HG03095 (cell line): ENCODE measurements around the gene ALX4.

Experiments used
- ATAC-seq: cut with Tn5 transposase; IDR thresholded peaks from one replicate; pipeline ENCODE4 v1.9.1; 2021; ENCODE audit warnings: moderate library complexity; ENCODE audit not compliant: unreplicated experiment

ALX4 gene

DNA sequence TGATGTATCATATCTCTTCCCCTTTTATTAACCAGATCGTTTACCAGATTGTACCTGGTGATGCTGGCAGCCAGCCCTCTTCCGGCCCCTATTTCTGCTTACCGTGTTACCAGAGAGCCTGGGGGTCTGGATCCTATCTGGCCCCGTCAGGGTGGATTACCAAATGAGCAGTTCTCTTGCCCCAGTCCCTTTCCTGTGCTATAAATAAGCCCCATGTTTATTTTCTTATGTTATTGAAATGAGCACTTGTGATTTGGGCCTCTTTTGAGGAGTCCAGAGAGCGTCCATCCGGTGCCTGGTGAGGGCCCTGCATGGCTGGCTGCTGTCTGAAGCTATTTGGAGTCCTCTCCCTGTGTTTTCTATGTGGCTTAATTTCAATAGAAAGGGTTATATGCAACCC lies 59.5 kb downstream of the ALX4 start:
- ATAC-seq = no peak

DNA sequence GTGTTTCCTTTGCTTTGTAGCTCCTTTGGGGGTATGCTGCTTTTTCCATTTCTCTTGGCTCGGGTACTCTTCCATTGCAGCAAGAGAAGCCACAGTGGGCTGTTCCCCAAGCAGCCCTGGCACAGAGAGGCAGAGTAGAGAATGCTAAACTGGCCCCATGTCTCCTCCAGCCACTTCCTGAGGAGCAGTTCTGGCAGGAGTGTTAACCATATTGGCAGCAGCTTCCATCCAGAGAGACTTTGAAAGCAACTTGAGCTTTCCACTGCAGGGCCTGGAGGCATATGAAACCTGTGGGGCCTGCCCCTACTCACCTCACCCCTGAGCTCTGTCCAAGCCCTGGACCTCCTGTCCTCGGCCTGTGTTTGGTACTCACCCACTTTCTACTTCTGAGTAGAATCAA lies 61.8 kb downstream of the ALX4 start:
- no peak for ATAC-seq

DNA sequence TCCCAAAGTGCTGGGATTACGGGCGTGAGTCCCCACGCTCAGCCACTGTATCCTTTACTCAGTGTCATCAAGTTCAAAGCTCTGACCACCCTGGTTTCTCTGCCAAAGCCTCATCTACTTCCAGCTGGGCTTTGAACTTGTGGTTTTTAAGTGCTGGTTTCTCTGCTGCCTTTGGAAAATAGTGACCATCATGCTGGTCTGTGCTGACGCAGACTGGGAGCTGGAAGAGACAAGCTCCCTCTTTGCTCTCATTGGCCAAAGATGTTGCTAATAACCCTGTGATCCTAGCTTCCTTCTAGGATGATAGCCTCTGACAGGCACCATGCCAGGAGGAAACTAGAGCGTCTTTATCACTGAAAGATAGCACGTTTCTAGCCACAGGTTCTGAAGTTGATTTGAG lies 62.4 kb downstream of the ALX4 start:
- ATAC-seq = no peak

DNA sequence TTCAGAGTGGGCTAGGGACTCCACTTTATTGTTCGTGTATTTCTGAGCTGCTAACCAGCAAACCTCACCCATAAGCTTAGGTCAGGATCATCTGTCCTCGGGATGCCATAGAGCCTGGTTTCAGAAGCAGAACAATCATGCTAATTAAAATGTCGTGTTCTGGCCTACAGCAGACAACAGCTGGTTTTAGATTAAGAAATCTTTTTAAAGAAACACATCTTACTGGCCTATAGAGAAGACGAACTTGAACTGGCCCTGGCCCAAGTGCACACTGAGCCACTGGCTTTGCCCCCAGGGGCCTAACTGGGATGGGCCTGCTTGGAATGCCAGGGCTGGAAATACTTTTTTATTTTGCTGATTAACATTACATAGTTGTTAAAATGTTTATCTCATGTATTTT lies 63.2 kb downstream of the ALX4 start:
- no peak for ATAC-seq

DNA sequence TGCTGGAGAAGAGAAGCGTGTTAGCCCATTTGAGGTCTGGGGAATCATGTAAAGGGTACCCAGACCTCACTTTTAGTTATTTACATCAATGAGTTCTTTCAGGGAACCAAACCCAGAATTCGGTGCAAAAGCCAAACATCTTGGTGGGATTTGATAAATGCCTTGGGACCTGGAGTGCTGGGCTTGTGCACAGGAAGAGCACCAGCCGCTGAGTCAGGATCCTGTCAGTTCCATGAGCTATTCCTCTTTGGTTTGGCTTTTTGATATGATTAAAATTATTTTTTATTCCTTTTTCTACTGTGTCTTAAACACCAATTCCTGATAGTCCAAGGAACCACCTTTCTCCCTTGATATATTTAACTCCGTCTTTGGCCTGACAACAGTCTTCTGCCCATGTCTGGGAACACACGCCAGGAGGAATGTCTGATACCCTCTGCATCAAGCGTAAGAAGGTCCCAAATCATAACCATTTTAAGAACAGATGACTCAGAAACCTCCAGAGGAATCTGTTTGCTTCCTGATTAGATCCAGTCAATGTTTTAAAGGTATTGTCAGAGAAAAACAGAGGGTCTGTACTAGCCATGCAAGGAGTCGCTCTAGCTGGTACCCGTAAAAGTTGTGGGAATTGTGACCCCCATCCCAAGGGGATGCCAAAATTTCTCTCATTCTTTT lies 65.2 kb downstream of the ALX4 start:
- no peak for ATAC-seq

DNA sequence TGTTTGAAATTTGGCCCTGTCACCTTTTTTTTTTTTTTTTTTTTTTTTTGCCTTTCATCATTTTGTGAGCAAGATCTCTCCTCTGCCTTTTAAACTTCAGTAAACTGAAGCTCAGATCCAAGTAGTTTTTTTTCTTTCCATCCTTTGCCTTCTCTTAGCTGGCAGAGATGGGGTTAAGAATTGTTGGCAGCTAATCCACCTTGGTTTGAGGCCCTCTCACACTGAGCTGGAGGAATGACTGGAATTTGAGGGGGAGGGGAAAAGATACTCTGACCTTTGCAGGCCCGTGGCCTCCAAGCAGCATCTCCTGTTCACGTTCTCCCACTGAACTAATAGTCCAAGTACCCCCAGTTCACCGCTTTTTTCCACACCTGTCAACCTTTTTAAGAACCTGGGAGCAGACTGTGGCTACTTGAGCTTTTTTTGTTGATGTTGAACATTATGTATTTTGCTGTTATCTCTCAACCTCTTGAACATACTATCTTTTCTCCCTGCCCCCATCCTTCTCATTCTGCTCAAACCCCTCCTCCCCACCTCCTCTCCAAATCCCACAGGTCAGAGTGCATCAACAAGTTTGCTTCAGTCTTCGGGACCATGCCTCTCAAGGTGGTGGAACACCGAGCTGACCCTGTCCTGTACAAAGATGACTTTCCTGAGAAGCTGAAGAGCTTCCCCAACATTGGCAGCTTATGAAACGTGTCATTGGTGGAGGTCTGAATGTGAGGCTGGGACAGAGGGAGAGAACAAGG lies 66.2 kb downstream of the ALX4 start:
- ATAC-seq = no peak

DNA sequence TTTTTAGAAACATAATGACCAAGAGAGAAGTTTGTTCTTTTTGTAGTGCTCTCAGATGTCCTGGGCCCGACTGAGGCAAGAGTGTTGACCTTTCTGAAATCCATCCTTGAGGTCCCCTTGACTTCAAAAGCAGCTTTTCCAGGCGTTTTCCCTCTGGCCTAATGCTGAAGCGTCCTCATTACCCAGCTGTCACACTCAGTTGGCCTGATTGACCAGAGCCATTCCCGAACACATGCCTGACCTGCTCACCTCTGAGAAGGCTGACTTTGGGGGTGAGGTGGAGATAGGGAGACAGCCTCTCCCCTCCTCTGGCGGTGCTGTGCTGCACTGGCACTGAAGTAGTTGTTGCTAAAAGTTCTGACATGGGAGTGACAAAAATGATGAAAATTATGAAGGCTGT lies 66.9 kb downstream of the ALX4 start:
- ATAC-seq = no peak

DNA sequence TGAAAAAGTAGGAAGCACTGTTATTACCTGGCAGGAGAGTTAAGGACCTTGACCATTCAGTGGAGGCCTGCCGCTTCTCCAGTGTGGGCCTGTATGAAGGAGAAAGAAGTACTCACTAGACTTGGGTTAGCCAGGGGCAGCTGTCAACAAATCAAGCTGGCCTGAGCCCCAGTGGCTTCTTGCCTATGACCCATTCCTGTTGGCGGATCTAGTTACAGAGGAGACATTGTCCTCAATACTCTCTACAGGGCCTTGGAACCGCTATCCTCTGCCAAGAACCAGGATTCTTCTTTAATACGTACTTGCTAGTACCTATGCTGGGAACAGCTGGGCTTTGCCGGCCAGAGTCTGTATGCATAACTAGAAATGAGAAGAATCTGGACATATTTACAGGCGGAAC lies 68.1 kb downstream of the ALX4 start:
- no peak for ATAC-seq

DNA sequence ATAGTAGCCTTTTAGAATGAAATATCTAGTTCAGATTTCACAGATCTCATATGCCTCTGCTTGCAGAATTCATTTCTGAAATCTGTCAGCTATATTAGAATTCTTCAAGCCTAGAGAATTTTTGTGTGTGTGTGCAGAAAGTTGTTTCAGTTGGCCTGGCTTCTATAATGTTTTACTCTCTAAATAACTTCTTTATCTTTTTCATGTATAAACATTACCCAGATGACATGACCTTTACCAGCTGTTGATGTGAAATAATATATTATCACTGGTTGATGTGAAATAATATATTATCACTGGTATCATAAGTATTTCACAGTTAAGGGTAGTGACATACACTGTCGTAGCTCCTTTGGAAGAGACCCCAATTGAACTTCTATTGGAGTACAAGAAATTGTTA lies 72.8 kb downstream of the ALX4 start:
- ATAC-seq = no peak

DNA sequence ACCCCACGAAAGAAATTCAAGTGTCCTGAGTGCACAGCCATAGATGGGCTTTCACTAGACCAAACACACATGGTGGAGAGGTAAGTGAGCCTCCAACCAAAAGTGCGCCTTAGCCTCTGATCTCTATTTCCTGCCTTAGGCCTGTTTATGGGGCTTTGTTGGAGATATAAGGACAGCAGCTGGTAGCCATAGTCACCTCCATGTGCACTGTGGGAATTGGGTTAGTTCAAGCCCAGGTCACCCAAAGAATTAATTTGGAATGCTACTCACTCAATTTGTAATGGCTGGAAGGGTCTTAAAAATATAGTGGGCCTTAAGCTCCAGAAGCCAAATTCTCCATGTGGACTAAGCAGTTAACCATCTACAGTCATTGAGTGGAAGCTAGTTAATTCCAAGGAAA lies 73.6 kb downstream of the ALX4 start:
- no peak for ATAC-seq

DNA sequence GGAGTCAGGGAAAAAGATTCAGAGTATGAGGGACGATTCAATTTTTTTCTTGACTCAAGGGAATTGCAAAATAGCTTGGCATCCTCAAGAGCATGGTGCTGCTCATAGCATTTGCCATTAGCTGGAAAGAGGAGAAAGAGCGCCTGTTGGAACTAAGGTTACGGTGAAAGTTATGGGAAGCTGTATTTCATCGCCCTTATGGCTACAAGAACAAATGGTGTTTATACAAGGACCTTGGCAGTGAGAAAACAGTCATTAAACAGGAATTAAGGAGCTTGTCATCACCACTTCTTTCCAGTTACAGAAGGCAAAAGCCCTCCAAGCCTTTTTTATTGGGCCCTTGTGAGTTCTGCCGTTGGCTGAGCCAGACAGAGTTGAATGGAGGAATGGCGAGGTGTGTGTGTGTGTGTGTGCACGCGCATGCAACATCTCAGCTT lies 74.2 kb downstream of the ALX4 start:
- no peak for ATAC-seq

DNA sequence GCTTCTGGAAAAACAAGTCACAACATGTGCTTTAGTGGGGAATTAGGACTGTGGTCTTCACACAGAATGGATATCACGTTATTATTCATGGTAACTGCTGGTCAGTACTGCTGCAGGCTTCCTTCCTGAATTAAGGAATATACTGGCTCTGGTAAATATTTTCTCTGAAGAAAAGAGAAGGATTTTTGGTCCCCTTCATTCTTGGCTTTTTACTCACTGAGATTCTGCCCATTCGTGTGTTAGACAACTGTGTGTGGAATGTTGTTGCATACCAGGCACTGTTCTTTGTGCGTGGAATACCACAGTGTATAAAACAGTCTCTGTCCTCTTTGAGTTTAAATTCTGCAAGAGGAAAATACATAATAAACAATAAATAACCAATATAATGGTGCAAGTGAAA lies 80.3 kb downstream of the ALX4 start:
- no peak for ATAC-seq

DNA sequence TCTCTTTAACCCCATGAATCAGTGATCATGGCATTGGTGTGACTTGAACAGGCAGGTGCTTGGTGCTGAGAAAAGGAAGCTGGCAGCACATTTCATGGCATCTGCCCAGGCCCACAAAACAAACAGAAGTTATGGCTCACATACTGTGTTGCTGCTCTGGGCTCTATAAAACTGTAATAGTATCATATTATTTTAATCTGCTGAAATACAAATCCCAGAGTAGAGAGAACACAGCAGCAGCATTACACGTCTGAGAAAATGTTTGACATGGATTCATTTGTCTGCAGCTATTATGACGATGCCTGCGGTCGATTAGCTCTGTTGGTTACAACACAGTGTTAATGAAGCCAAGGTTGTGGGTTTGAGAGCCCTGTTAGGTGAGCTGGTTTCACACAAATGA lies 80.8 kb downstream of the ALX4 start:
- no peak for ATAC-seq

DNA sequence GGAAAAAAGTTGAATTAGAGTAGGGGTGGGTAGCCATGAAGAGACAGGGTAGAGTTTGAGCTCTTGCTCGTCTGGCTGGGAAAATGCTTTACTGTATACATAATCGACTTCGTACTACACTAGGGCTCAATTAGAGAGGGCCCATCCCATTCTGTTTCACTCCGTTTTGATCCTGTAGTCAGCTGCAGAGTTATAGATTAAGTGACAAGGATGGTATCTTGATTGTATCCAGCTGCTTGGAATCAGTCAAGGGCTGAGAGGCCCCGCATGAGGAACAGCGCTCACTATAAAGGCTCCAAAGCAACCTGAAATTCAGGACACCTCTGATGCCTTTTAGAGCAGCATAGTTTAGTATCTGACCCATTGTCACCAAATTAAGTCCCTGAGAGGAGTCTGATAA lies 81.6 kb downstream of the ALX4 start:
- no peak for ATAC-seq

DNA sequence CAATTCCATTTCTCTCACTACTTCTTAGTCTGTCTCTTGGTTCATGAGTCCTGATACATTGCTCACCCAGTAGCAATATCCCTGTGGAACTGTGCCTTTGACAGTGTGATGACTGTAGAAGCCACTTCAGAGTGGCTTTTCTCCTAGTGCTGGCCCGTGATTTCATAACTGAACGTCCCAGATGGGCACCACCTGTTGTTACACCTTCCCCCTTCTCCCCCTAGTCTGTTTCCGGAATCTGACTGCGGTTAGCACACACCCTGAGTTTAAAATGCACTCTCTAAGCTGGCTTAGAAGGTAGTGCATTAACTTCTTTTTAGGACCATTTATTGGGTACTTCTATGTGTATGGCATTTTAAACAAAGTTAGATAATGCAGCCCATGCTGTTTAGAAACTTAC lies 83.0 kb downstream of the ALX4 start:
- no peak for ATAC-seq

DNA sequence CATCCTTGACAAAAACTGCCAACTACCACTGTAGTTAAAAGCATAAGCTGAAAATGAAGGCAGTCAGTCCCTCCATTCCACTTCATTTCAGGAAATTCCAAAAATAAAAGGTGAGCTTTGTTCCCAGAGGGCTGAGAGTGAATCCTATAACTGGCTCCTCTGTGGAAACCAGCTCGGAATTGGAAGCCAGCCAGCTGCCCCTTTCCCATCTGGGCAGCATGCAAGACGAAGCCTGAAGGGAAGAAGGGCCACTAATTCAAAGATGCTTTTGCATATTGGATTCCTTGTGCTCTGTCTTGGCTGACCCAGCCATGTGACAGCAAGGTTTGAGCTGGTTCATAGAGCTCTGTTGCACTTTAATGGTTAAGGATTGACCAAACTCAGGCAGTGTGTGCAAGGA lies 83.4 kb downstream of the ALX4 start:
- ATAC-seq = no peak

DNA sequence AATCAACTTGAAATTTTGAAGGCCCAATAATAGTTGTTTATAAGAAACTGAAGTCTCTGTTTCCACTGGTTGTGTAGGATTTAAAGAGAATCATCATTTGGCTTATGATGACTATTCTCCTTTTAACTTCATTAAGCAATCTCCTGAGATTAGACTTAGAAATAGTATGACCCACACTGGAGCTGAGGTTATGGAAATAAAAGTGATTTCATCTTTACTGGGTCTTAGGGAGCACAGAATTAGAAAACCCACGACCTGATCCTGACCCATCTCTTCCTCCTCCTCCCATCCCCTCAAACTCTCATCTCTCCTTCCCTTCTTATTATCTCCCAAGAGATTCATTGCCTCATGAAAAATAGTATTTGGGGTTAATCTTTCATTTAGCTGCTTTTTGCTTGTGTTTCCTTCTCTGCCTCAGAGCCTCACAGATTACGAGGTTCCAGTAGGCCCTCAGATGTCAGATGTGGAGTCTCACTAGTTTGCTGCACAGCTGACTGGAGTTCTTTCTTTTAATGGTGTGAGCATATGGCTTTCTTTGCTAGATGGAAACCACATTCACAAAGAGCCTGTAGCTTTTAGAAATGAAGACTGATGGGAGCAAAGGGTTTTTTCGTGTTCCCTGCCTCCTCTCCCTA lies 85.0 kb downstream of the ALX4 start:
- ATAC-seq = no peak

DNA sequence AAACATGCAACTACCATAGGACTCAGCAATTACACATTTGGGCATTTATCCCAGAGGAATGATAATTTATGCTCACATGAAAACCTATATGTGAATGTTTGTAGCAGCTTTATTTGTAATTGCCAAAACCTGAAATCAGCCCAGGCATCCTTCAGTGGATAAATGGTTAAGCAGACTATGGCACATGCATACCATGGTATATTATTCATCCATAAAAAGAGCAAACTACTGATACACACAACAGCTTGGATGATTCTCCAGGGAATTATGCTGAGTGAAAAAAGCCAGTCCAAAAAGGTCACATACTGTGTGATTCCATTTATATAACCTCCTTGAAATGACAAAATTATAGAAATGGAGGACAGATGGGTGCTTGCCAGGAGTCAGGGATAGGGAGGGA lies 86.7 kb downstream of the ALX4 start:
- ATAC-seq = no peak

DNA sequence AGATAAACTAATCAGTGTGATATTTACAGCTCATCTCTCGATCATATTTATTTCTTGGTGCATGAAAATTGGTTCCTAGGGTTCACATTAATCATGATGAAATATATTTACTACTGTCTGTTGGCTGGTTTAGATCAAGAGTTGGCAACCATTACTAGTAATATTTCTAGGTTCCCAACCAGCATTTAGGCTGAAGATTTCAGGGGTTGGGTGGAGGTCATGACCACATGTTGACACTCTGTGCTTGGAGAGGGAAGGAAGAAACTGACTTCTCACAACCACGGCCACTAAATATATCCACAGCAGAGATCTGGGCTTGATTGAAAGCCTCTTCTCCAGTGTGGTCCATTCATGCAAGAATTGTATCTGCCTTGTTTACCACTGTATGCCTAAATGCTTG lies 87.9 kb downstream of the ALX4 start:
- ATAC-seq = no peak

DNA sequence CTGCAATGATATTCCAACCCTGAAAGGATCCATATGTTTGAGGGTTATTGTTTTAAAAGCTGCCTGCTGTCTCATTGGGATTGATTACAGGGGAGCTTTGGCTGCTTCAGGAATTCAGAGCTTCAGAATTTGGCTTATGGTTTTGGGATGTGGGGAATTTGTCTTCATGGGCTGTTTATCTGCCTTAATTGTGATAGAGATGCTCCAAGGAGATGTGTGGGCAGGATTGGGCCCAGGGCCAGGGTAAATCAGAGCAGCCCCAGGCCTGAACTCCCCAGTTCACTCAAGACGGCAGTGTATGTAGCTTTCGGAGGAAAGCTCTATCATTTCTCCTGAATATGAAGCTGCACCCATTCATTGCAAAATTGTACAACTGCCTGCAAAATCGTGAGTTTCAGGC lies 88.5 kb downstream of the ALX4 start:
- no peak for ATAC-seq

DNA sequence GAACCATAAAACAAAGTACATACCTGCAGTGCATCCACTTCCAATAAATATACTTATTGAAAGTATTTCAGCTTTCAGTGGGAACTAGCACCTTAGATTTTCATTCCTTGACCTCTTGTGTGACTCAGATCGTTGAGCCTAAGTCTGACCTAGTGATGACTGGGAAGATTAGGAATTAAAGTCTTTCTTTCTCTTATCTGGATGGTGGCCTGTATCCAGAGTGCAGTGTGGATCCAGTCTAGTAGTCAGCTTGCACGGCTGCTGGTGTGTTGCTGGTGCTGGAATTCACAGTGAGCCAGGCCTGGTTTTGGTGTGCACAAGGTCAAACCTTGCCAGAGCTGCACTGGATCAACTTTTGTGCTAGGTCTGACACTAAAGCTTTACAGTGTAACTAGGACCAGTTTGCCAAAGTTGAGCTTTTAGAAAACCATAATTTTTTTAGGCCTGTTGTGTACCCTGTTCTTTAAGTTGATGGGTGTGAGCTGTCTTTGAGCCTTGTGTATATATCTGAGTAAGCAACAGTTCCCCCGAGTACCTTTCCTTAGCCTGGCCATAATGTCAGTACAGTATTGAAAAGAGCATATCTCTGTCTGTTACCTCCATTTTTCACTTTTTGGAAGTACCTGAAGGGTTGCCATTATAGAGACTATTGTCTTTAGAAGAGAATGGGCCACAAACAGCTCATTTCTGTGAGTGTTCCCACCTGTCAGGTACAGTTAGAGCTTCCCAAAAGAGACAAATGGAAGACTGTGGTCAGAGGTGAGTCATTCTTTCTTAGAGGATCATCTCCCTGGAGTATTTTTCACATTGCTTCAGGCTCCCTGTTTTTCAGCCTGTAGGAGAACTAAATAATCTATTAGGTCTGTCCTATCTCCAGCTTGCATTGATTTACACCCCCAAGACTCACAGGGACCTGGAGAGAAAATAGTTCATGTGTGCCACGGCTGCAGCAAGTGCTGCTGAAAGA lies 89.8 kb downstream of the ALX4 start:
- ATAC-seq = no peak
